ENCODE measurements around the gene CATSPERB. TPM values are rescaled to one million over a fixed set of nuclear protein-coding genes. Genes with fewer than 3 reads are reported as not detected.
"Not testable (repeated sequence)": the region's sequence is repeated elsewhere in the genome, so short reads cannot be mapped to it uniquely, and the experiment has no call there.

The CATSPERB gene
- total RNA-seq, 1 experiment from 2014 or later: not detected

GRCh38 chr14:91685600-91685999, 46.3 kb downstream of the CATSPERB start:
- in situ Hi-C loops (cut with HindIII; ENCODE audit: low pct_unique_long_range_greater_than_20kb, low sequenced_read_pairs): no loop called here
- no peak for DNase-seq (ENCODE audit: low read depth)

GRCh38 chr14:91681893-91682563, 49.9 kb downstream of the CATSPERB start:
- DNase-seq (ENCODE audit: low read depth): no peak
- in situ Hi-C loops (cut with HindIII; ENCODE audit: low pct_unique_long_range_greater_than_20kb, low sequenced_read_pairs): no loop called here

DNA sequence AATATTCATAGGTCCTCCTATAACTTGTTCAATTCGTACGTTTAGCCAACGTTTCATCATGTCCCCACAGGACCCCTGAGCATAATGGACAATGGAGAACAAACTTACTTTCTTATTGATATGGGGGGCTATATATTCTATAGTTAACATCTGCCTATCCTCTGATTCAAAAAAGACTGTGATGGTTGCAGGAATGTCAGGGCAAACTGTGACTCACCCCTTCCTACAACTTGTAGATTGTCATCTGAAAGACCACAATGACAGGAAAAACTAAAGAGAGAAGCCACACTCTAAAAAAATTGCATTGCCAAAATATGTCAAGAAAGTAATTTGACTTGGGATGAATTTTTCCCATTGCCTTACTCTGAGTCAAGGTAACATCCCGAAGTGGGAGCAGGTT, 50.8 kb downstream of the CATSPERB start:
- in situ Hi-C loops (cut with HindIII; ENCODE audit: low pct_unique_long_range_greater_than_20kb, low sequenced_read_pairs): no loop called here
- DNase-seq (ENCODE audit: low read depth): no peak

DNA sequence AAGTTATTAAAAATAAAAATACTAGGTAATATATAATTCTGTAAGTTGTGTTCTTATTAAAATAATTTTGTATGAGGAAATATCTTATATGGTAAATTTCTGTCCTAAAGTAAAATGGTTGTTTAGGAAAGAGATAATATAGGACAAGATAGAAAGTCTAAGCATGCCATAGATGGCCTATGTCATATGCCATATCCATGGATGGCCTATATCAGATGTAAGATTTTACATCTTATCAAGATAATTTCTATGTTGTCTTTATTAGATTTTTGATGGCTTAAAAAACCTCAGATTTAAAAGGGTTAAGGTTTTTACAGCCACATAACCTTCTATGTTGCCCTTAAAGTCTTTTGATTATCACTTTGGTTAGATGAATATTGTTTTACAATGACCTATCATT, 52.6 kb downstream of the CATSPERB start:
- in situ Hi-C loops (cut with HindIII; ENCODE audit: low pct_unique_long_range_greater_than_20kb, low sequenced_read_pairs): no loop called here
- DNase-seq (ENCODE audit: low read depth): no peak

DNA sequence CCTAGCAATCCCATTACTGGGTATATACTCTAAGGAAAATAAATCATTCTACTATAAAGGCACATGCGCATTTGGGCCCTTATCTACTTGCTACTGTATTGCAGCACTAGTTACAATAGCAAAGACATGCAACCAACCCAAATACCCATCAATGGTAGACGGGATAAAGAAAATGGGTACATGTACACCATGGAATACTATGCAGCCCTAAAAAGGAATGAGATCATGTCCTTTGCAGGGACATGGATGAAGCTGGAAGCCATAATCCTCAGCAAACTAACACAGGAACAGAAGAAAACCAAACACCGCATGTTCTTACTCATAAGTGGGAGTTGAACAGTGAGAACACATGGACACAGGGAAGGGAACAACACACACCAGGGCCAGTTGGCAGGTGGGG, 54.2 kb downstream of the CATSPERB start:
- DNase-seq (ENCODE audit: low read depth); in situ Hi-C loops (cut with HindIII; ENCODE audit: low pct_unique_long_range_greater_than_20kb, low sequenced_read_pairs): not testable (repeated sequence)

DNA sequence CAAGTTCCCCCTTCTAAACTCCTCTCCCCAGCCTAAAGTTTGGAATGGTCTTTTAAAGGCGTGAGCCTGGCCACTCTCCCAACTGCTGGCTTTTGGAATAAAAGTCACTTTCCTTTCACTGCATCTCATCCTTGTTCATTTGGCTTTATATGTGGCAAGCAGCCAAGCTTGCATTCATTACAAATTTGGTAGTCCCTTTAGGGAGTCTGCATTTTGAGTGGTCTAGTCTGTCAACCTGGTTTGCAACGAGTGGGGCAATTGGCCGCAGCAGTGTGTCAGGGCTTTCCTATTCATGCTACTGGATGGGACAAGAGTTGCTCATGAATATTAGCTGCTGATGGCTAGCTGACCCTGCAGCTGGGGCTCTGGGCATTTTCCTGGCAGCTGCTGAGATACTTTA, 57.0 kb downstream of the CATSPERB start:
- DNase-seq (ENCODE audit: low read depth): no peak
- in situ Hi-C loops (cut with HindIII; ENCODE audit: low pct_unique_long_range_greater_than_20kb, low sequenced_read_pairs): no loop called here

- no peak for DNase-seq (ENCODE audit: low read depth)
- in situ Hi-C loops (cut with HindIII; ENCODE audit: low pct_unique_long_range_greater_than_20kb, low sequenced_read_pairs): no loop called here
Observed at GRCh38 chr14:91669867-91670266, 62.0 kb downstream of the CATSPERB start.

DNA sequence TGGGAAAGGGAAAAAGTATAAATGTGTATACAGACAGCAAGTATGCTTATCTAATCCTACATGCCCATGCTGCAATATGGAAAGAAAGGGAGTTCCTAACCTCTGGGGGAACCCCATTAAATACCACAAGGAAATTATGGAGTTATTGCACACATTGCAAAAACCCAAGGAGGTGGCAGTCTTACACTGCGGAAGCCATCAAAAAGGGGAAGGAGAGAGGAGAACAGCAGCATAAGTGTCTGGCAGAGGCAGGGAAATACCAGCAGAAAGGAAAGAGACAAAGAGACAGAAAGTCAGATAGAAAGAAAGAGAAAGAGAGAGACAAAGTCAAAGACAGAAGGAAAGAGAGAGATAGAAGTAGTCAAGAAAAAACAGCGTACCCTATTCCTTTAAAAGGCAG, 64.8 kb downstream of the CATSPERB start:
- DNase-seq (ENCODE audit: low read depth); in situ Hi-C loops (cut with HindIII; ENCODE audit: low pct_unique_long_range_greater_than_20kb, low sequenced_read_pairs): not testable (repeated sequence)

DNA sequence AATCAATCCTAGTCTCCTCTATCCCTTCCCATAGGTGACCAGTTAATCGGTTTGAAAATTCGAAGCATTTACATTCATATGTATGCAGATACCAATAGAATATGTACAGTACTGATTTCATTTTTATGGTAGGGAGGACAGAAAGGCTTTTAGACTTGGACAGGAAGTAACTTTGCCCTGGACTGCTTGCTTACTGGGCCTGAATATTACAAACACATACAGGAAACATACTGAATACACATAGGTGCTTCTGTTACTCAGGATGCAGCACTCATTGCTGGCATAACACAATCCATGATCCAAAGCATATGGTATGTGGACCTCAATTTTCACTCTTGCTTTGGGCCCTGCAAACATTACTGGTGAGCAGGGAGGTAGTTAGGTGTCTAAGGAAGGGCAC, 71.1 kb downstream of the CATSPERB start:
- in situ Hi-C loops (cut with HindIII; ENCODE audit: low pct_unique_long_range_greater_than_20kb, low sequenced_read_pairs): no loop called here
- DNase-seq (ENCODE audit: low read depth): no peak

DNA sequence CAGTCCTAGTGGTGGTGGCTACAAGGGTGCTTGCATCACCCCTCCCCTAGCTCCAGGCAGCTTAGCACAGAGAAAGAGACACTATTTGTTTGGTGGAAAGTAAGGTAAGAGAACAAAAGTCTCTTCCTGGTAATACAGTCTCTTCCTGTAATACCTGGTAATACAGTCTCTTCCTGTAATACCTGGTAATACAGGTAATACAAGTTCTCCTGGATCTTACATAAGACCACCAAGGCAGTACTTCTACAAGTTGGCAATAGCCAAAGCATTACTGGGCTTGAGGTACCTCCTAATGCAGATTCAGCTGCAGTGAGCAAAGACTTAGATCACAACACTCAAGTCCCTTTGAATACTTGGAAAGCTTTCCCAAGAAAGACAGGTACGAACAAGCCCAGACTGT, 77.0 kb downstream of the CATSPERB start:
- DNase-seq (ENCODE audit: low read depth): no peak

GRCh38 chr14:91653451-91653850, 78.4 kb downstream of the CATSPERB start:
- in situ Hi-C loops (cut with HindIII; ENCODE audit: low pct_unique_long_range_greater_than_20kb, low sequenced_read_pairs): no loop called here
- DNase-seq (ENCODE audit: low read depth): no peak

More for the DNA sequence above, 77.0 kb downstream of the CATSPERB start:
- in situ Hi-C loops (cut with HindIII; ENCODE audit: low pct_unique_long_range_greater_than_20kb, low sequenced_read_pairs): no loop called here

GRCh38 chr14:91649930-91650329, 82.0 kb downstream of the CATSPERB start:
- in situ Hi-C loops (cut with HindIII; ENCODE audit: low pct_unique_long_range_greater_than_20kb, low sequenced_read_pairs): no loop called here
- no peak for DNase-seq (ENCODE audit: low read depth)

- in situ Hi-C loops (cut with HindIII; ENCODE audit: low pct_unique_long_range_greater_than_20kb, low sequenced_read_pairs): no loop called here
- DNase-seq (ENCODE audit: low read depth): no peak
Observed at GRCh38 chr14:91647856-91648255, 84.0 kb downstream of the CATSPERB start.

DNA sequence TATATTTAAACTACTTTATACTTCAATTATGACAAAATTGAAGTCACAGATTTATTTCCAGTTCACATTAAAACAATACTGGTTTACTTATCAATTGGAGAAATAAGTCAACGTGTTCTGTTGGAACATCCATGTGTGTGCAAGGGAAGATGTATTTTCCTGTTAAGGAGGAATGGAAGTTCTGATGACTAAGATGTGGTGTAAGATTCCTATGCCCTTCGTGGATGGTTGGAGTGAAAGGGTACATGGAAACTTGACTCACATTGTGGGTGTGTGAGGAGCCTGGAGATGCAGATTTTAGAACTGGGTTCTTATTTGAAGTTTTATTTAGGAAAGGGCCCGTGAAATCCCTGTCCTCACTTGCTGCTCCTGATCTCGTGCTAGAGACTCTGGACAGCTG, 95.3 kb downstream of the CATSPERB start:
- in situ Hi-C loops (cut with HindIII; ENCODE audit: low pct_unique_long_range_greater_than_20kb, low sequenced_read_pairs): no loop called here
- no peak for DNase-seq (ENCODE audit: low read depth)

DNA sequence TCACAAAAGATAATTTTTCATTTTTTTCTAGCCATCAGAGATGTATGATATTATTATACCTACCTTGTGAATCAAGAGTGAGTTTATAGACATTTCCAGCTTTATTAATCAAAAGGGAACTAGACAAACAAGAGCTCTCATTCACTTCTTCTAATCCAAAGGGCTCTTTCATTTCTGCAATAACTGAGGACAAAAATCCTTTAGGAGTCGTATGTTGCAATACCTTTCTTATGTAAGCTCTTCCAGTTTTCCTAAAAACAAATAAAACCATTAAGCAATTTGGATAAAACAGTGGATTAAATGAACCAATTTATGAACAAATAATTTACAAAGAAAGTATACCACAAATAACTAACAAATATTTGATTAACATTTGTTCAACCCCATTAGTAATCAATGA, 107.1 kb downstream of the CATSPERB start:
- in situ Hi-C loops (cut with HindIII; ENCODE audit: low pct_unique_long_range_greater_than_20kb, low sequenced_read_pairs): no loop called here
- DNase-seq (ENCODE audit: low read depth): no peak

- in situ Hi-C loops (cut with HindIII; ENCODE audit: low pct_unique_long_range_greater_than_20kb, low sequenced_read_pairs): no loop called here
- DNase-seq (ENCODE audit: low read depth): peak; percentile 3
Observed at GRCh38 chr14:91614187-91614586, 117.7 kb downstream of the CATSPERB start.

- in situ Hi-C loops (cut with HindIII; ENCODE audit: low pct_unique_long_range_greater_than_20kb, low sequenced_read_pairs): no loop called here
- no peak for DNase-seq (ENCODE audit: low read depth)
Observed at GRCh38 chr14:91613459-91614112, 118.3 kb downstream of the CATSPERB start.

- DNase-seq (ENCODE audit: low read depth): no peak
- in situ Hi-C loops (cut with HindIII; ENCODE audit: low pct_unique_long_range_greater_than_20kb, low sequenced_read_pairs): no loop called here
Observed at GRCh38 chr14:91611528-91611927, 120.4 kb downstream of the CATSPERB start.

DNA sequence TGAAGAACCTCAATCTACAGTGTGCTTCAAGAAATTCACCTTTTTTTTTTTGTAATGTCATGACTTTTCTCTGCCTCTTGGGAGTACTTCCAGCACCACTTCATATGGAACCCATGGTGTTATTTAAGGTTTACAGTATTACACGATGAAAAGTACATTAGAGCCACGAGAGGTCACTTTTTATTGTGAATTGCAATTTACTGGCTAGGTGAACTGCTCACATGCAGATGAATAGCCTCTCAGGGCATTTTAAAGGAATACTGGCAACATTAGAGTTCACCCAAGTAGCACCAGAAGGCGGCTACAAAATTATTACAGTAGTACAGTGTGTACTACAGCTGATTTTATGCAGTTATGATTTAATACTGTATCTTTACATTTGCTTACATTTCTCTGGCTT, 122.7 kb downstream of the CATSPERB start:
- in situ Hi-C loops (cut with HindIII; ENCODE audit: low pct_unique_long_range_greater_than_20kb, low sequenced_read_pairs): no loop called here
- no peak for DNase-seq (ENCODE audit: low read depth)

Data from Caki2 (cell line).